Neural progenitor cell (in vitro differentiated cells): ENCODE data around the gene PRDX5.

ENCODE experiments used
- EZH2phosphoT487 ChIP-seq: fragments of 200-600 bp; sonication (generic); IDR thresholded peaks from 2 replicates; pipeline ENCODE4 v1.6.1; 2017; ENCODE audit warnings: antibody characterized with exemption
- TF ChIP-seq, protein P1 (sequence below): fragments of 200-600 bp; sonication (generic); IDR thresholded peaks from 2 replicates; pipeline ENCODE4 v1.5.1; 2017; ENCODE audit warnings: antibody characterized with exemption, mild to moderate bottlenecking

DNA sequence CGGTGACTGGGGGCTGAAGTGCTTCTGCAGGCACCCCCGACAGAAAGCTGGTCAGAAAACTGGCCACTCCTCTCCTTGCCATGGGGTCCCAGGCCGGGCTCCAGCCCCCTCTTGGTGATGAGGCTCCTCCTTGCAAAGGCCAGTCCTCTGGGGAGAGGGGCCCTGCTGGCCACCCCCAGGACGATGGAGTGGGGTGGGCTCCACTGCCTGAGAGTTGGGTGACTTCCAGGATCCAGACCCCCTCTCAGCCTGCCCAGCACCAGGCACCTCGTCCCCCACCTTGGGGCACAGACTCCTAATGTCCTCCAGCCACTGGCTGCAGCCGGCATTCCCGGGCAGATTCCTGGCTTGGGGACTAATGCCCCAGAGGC is 40.6 kb downstream of the PRDX5 start:
- TF ChIP-seq, protein P1, sequence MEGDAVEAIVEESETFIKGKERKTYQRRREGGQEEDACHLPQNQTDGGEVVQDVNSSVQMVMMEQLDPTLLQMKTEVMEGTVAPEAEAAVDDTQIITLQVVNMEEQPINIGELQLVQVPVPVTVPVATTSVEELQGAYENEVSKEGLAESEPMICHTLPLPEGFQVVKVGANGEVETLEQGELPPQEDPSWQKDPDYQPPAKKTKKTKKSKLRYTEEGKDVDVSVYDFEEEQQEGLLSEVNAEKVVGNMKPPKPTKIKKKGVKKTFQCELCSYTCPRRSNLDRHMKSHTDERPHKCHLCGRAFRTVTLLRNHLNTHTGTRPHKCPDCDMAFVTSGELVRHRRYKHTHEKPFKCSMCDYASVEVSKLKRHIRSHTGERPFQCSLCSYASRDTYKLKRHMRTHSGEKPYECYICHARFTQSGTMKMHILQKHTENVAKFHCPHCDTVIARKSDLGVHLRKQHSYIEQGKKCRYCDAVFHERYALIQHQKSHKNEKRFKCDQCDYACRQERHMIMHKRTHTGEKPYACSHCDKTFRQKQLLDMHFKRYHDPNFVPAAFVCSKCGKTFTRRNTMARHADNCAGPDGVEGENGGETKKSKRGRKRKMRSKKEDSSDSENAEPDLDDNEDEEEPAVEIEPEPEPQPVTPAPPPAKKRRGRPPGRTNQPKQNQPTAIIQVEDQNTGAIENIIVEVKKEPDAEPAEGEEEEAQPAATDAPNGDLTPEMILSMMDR: no peak
- no peak for TF ChIP-seq EZH2phosphoT487
